Neural progenitor cell (in vitro differentiated cells): ENCODE measurements around the gene CUL1. TPM values are rescaled to one million over a fixed set of nuclear protein-coding genes. Genes with fewer than 3 reads are reported as not detected.

ENCODE experiments used
- DNase-seq: peaks from one replicate; pipeline ENCODE4 v3.0.0-alpha.2; 2016; ENCODE audit warnings: low spot score
- H2AFZ ChIP-seq: fragments of 200-600 bp; sonication (generic); replicated peaks from 2 replicates; pipeline ENCODE4 v1.6.1; 2016; ENCODE audit warnings: antibody characterized with exemption
- H3F3A ChIP-seq: fragments of 200-600 bp; sonication (generic); 2 replicates; pipeline ENCODE4 v1.6.1; 2016; ENCODE audit warnings: antibody characterized with exemption, low read depth
- H3K27ac ChIP-seq: fragments of 200-600 bp; sonication (generic); 2 replicates; pipeline ENCODE4 v1.5.1; 2016; ENCODE audit warnings: mild to moderate bottlenecking
- H3K27me3 ChIP-seq: fragments of 200-600 bp; sonication (generic); 2 replicates; pipeline ENCODE4 v1.6.1; 2016; ENCODE audit warnings: mild to moderate bottlenecking, moderate library complexity
- H3K36me3 ChIP-seq: fragments of 200-600 bp; sonication (generic); 2 replicates; pipeline ENCODE4 v1.5.1; 2016
- H3K4me1 ChIP-seq: fragments of 200-600 bp; sonication (generic); 2 replicates; pipeline ENCODE4 v1.6.1; 2016; ENCODE audit warnings: mixed run types
- H3K4me2 ChIP-seq: fragments of 200-600 bp; sonication (generic); 2 replicates; pipeline ENCODE4 v1.6.1; 2016
- H3K4me3 ChIP-seq: fragments of 200-600 bp; sonication (generic); 2 replicates; pipeline ENCODE4 v1.5.1; 2016
- H3K79me2 ChIP-seq: fragments of 200-600 bp; sonication (generic); 2 replicates; pipeline ENCODE4 v1.6.1; 2016; ENCODE audit warnings: low read depth
- H3K9ac ChIP-seq: fragments of 200-600 bp; sonication (generic); 2 replicates; pipeline ENCODE4 v1.6.1; 2016
- H3K9me3 ChIP-seq: fragments of 200-600 bp; sonication (generic); 2 replicates; pipeline ENCODE4 v1.5.1; 2016; ENCODE audit warnings: low read depth
- H4K20me1 ChIP-seq: fragments of 200-600 bp; sonication (generic); 2 replicates; pipeline ENCODE4 v1.6.1; 2016; ENCODE audit warnings: low read depth
- H3K27ac Mint-ChIP-seq: 3 replicates; pipeline ENCODE4 v1.8.0; 2021; ENCODE audit warnings: mixed read lengths
- H3K27me3 Mint-ChIP-seq: 2 replicates; pipeline ENCODE4 v1.8.0; 2022; ENCODE audit warnings: low read depth, mild to moderate bottlenecking, inconsistent platforms, moderate library complexity, mixed read lengths; ENCODE audit not compliant: insufficient read depth
- H3K36me3 Mint-ChIP-seq: 3 replicates; pipeline ENCODE4 v1.8.0; 2021; ENCODE audit warnings: mixed read lengths
- H3K4me1 Mint-ChIP-seq: 3 replicates; pipeline ENCODE4 v1.8.0; 2021; ENCODE audit warnings: mixed read lengths
- H3K4me3 Mint-ChIP-seq: 3 replicates; pipeline ENCODE4 v1.8.0; 2021; ENCODE audit warnings: mild to moderate bottlenecking, moderate library complexity, mixed read lengths
- H3K9me3 Mint-ChIP-seq: 3 replicates; pipeline ENCODE4 v1.8.0; 2020; ENCODE audit warnings: mixed read lengths
- CTCF ChIP-seq: fragments of 200-600 bp; sonication (generic); IDR thresholded peaks from 2 replicates; pipeline ENCODE4 v1.5.1; 2017; ENCODE audit warnings: antibody characterized with exemption, mild to moderate bottlenecking
- EZH2 ChIP-seq: fragments of 200-600 bp; sonication (generic); IDR thresholded peaks from 2 replicates; pipeline ENCODE4 v1.6.1; 2017; ENCODE audit warnings: antibody characterized with exemption, mild to moderate bottlenecking, moderate library complexity
- EZH2phosphoT487 ChIP-seq: fragments of 200-600 bp; sonication (generic); IDR thresholded peaks from 2 replicates; pipeline ENCODE4 v1.6.1; 2017; ENCODE audit warnings: antibody characterized with exemption
- total RNA-seq: library from RNA; depleted of rRNA; stranded (reverse); fragments of >200 nt; gene quantifications from 2 replicates; pipeline ENCODE4 v1.2.3, GENCODE V29; 2015; ENCODE audit warnings: low replicate concordance

The CUL1 gene
- total RNA-seq, 1 donor from 2014 or later: 89.3 TPM

- H3K9me3 ChIP-seq: no peaks in the 10 kb centered on the region
- H3K27ac Mint-ChIP-seq: no peak overlapping the region
- no peaks in the 10 kb centered on the region for H3F3A ChIP-seq
- H2AFZ ChIP-seq: no peak overlapping the region
- H3K9ac ChIP-seq: no peak overlapping the region
- H3K36me3 Mint-ChIP-seq: peaks cover 21% of the 10 kb centered on the region
- no peak overlapping the region for H3K27ac ChIP-seq
- no peaks in the 10 kb centered on the region for H4K20me1 ChIP-seq
- no peaks in the 10 kb centered on the region for H3K4me1 ChIP-seq
- no peak for TF ChIP-seq EZH2
- no peak for TF ChIP-seq EZH2phosphoT487
- no peak for TF ChIP-seq CTCF
- peaks cover 16% of the 10 kb centered on the region for H3K36me3 ChIP-seq
- no peak overlapping the region for H3K4me2 ChIP-seq
- no peak overlapping the region for H3K4me3 Mint-ChIP-seq
- peaks cover 2% of the 10 kb centered on the region for H3K4me1 Mint-ChIP-seq
- H3K4me3 ChIP-seq: no peak overlapping the region
- no peaks in the 10 kb centered on the region for H3K27me3 ChIP-seq
- no peaks in the 10 kb centered on the region for H3K9me3 Mint-ChIP-seq
- no peak for DNase-seq
- no peaks in the 10 kb centered on the region for H3K79me2 ChIP-seq
- no peaks in the 10 kb centered on the region for H3K27me3 Mint-ChIP-seq
These were observed 64.9 kb downstream of the CUL1 start for GRCh38 chr7:148763622-148764021.

GRCh38 chr7:148770004-148770403, 71.3 kb downstream of the CUL1 start:
- H3K9me3 Mint-ChIP-seq: no peaks in the 10 kb centered on the region
- no peak overlapping the region for H3K4me3 Mint-ChIP-seq
- no peaks in the 10 kb centered on the region for H3K27me3 Mint-ChIP-seq
- peaks cover 22% of the 10 kb centered on the region for H3K36me3 Mint-ChIP-seq
- no peak overlapping the region for H3K27ac Mint-ChIP-seq
- Histone ChIP-seq H3K27me3 (no peaks in the 10 kb centered on the region), H3K9ac (no peak overlapping the region), H3K4me3 (no peak overlapping the region), H3F3A (no peaks in the 10 kb centered on the region), H3K79me2 (no peaks in the 10 kb centered on the region), H2AFZ (no peak overlapping the region), H3K4me1 (no peaks in the 10 kb centered on the region), H3K27ac (no peak overlapping the region), H3K36me3 (peaks cover 21% of the 10 kb centered on the region), H3K4me2 (no peak overlapping the region), H3K9me3 (no peaks in the 10 kb centered on the region), H4K20me1 (no peaks in the 10 kb centered on the region)
- TF ChIP-seq EZH2: no peak
- no peak for TF ChIP-seq CTCF
- no peak for TF ChIP-seq EZH2phosphoT487
- H3K4me1 Mint-ChIP-seq: peaks cover 18% of the 10 kb centered on the region
- no peak for DNase-seq

GRCh38 chr7:148772297-148773089, 73.8 kb downstream of the CUL1 start:
- Histone ChIP-seq H3K27me3 (no peaks in the 10 kb centered on the region), H3K4me2 (no peak overlapping the region), H2AFZ (no peak overlapping the region), H3K36me3 (peaks cover 18% of the 10 kb centered on the region), H3F3A (no peaks in the 10 kb centered on the region), H3K9me3 (no peaks in the 10 kb centered on the region), H3K27ac (no peak overlapping the region), H4K20me1 (no peaks in the 10 kb centered on the region), H3K79me2 (no peaks in the 10 kb centered on the region), H3K4me1 (no peaks in the 10 kb centered on the region), H3K4me3 (no peak overlapping the region), H3K9ac (no peak overlapping the region)
- Mint-ChIP-seq H3K27me3 (peaks cover under 1% of the 10 kb centered on the region), H3K9me3 (no peaks in the 10 kb centered on the region), H3K4me3 (no peak overlapping the region), H3K36me3 (peaks cover 33% of the 10 kb centered on the region), H3K27ac (no peak overlapping the region), H3K4me1 (peaks cover 17% of the 10 kb centered on the region)
- TF ChIP-seq CTCF: no peak
- no peak for TF ChIP-seq EZH2
- no peak for TF ChIP-seq EZH2phosphoT487
- no peak for DNase-seq
